ENCODE data around the gene PURB.
"Not testable (repeated sequence)": the region's sequence is repeated elsewhere in the genome, so short reads cannot be mapped to it uniquely, and the experiment has no call there.

PURB gene

DNA sequence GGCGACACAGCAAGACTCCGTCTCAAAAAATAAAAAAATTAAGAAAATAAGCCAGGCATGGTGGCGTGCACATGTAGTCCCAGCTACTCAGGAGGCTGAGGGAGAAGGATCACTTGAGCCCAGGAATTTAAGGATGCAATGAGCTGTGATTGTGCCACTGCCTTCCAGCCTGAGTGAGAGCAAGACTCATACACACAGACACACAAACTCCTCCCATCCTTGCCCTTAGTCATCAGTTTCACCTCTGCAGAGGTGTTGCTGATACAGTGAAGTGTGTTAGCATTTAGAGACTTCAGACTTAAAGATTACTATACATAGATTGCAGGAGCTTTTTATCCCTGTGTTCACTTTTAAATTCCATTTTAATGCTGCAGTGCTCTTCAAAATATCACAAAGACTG, 31.9 kb downstream of the PURB start:
- DNase-seq (ENCODE audit: low read depth in 3 of 3): no peak

DNA sequence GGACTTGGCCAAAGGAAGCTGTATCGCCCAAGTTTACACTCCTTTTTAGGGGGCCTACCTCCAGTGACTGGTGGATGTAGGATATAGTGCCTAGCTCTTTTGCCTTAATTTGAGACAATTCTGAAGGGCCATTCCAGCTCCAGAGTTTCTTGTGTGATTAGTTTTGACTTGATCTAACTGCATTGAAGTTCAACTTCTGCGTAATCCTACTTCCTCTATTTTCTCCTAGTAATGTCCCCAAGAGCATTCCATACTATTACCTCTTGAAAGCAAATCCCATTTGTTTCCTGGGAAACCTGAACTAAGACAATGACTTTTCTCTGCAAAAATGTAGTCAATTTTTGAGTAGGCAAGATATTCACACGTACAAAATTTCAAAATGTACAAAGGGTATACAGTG, 32.7 kb downstream of the PURB start:
- DNase-seq (ENCODE audit: low read depth in 3 of 3): no peak

DNA sequence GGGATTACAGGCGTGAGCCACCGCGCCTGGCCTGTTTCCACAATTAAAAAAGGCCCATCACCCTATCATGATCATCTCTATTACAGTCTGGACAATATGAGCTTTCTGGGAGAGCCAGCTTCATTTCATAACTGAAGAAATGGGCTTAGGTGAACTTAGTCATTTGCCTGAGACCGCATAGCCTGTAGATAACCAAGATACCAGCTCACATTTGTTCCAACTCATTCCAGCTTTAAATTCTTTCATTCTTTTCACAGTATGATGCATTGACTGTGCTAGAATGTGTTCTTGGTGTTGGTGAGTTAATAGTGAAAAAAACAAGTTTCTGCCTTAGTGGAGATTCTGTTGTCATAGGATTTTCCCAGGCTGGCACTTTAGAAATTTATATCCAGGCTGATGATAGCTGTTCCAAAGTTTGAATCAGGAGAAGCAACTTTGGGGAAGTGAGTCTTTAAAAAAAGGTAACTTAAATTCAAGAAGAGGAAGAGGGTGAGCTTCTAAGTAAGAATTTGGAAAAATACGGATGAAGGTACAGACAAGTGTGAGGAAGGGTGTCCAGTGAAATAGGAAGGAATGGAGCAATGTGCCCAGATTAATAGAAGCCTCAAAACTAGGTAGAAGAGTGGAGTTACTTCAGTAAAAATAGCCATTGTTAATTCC, 35.3 kb downstream of the PURB start:
- DNase-seq (ENCODE audit: low read depth in 3 of 3): no peak

DNA sequence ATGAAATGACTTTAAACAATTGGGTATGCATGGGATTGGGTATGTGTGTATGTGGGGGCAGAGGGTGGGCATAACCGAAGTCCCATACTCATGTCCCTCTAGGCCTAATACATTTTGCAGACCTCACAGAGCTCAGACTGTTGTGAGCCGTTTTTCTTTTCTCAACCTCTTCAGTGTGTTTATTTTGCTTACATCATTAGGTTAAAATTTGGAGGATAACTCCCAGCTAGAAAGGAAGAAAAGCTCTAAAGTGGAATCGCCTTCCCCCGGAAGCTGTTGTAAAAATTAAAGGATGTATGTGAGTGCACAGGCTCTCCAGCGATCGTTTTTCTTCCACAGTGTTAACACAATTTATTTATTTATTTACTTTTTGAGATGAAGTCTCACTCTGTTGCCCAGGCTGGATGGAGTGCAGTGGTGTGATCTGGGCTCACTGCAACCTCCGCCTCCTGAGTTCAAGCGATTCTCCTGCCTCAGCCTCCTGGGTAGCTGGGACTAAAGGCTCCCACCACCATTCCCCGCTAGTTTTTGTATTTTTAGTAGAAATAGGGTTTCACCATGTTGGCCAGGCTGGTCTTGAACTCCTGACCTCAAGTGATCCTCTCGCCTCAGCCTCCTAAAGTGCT, 36.0 kb downstream of the PURB start:
- no peak for DNase-seq (ENCODE audit: low read depth in 3 of 3)

DNA sequence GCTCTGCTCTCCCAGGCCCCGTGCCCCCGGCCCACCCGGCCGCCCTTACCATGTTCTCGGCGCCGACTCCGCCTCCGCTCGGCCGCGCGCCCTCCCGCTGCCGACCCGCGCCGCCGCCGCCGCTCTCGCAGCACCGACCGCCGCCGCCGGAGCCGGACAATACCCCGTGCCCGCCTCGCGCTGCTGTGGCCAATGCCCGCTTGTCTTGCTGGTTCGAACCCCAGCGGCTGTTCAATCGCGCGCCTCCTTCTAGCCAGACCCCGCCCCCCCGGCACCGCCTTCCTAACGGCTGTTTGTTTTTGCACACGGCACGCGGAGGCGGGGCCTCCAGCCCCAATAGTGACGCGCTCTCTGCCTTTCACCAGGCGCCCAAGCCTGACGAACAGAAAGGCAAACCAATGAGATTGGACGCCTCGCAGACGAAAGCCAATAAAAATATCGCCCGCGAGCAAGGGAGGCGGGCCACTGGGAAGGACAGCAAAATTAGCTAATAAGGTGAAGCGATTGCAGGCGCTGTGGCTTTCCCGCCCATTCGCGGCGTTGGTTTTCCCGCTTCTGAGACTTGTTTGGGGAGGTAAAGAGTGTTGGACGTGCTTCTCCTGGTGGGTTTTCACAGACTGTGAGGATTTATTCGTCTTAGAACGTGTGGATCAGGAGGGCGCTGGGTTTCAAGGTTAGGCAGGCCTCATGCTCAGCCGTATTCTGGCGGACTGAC, 37.3 kb downstream of the PURB start, which contains the start of gene H2AZ2:
H2AZ2 (minus strand) TSS at position 168 of the 715 bp plus-strand sequence; CDS start at position 52, 116 bp downstream.
- peak; percentile 100 for DNase-seq (ENCODE audit: low read depth in 3 of 3)

DNA sequence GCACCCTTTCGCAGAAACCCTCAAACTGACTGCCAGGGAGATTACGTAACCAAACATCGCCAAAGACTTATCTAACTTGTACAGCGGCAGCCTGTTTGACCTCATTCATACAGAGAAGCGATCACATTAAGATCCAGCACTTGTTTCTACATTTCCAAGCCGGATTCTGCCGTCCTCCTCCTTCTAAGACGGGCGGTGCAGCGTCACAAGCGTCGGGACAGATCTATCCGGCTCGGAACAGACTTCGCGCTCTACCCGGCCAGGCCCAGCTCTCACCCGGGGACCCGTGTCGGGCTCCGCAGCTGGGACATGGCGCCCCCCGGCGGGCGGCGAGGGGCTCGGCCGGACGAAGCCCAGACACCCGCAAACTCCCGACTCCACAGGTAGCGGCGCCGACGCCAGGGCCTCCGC, 37.8 kb downstream of the PURB start:
- DNase-seq (ENCODE audit: low read depth in 3 of 3): peak; percentile 68 to 79 (median 74)

DNA sequence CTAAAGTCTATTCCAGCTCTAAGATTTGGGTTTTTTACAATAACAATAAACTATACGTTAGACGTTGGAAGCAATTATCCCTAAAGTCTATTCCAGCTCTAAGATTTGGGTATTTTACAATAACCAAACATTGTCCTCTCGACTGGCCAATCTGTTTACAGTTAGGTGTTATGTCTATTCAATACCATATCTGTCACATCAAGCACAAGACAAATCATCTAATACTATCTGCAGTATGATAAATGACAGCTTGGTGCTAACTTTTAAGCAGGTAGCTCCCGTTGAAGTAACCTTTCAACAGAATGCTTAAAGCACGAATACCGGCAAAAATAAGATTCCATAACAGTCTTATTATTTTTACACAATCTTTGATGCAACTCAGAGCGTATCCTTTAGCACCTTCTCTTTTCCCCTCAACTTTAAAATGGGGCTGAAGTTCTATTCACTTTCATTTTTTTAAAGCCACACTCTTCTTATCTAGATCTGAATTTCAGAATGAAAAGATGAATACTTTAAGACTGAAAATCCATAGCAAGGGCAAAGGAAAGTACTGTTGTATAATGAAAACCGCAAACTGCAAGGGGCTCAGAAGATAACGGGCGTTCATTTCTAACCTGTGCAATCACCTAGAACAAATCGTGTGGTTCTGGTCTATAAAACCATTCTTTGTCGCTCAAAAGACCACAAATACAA, 38.4 kb downstream of the PURB start:
- DNase-seq (ENCODE audit: low read depth in 3 of 3): no peak

DNA sequence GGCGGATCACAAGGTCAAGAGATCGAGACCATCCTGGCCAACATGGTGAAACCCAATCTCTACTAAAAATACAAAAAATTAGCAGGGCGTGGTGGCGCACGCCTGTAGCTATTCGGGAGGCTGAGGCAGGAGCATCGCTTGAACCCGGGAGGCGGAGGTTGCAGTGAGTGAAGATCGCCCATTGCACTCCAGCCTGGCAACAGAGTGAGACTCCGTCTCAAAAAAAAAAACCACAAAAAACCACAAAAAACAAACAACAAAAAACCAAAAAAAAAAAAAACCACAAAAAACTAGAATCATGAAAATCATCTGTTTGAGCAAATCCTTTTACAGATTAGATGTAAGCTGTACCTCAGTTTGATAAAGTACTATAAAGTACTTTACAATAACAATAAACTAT, 38.9 kb downstream of the PURB start:
- not testable (repeated sequence) for DNase-seq (ENCODE audit: low read depth in 3 of 3)

DNA sequence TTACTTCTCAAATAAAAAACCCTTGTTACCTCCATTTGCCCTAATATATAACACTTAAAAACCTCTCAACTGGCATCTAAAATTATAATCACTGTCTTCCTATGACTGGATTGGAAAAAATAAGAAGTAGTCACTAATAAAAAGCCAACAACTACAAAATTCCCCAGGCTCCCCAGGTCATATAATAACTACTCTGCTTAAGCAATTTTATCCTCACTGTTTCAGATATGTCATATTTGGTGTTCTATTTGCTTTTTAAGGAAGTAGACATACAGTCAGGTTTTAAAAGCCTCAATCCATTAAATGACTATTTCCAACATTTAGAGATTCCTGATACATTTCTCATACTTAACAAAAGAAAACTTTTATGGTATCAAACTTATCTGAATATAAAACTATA, 39.9 kb downstream of the PURB start:
- no peak for DNase-seq (ENCODE audit: low read depth in 3 of 3)

DNA sequence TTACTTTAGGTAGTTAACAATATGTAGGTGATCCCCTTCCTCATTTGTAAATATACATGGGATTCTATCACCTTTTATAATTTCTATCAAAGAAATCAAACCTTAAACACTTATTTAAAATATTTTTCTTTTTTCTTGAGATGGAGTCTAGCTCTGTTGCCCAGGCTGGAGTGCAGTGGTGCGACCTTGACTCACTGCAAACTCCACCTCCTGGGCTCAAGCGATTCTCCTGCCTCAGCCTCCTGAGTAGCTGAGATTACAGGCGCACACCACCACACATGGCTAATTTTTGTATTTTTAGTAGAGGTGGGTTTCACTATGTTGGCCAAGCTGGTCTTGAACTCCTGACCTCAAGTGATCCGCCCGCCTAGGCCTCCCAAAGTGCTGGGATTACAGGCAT, 41.9 kb downstream of the PURB start:
- DNase-seq (ENCODE audit: low read depth in 3 of 3): not testable (repeated sequence)

DNA sequence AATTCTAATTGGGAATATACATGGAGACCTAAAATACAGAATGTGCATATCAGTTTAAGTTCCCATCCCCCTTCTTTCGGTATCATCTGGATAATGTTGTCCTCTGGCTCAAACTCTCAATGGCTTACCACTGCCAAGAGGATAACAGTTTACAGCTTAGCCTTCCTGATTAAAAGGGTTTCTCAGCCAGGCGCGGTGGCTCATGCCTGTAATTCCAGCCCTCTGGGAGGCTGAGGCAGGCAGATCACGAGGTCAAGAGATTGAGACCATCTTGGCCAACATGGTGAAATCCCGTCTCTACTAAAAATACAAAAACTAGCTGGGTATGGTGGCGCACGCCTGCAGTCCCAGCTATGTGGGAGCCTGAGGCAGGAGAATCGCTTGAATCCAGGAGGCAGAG, 42.7 kb downstream of the PURB start:
- not testable (repeated sequence) for DNase-seq (ENCODE audit: low read depth in 3 of 3)

DNA sequence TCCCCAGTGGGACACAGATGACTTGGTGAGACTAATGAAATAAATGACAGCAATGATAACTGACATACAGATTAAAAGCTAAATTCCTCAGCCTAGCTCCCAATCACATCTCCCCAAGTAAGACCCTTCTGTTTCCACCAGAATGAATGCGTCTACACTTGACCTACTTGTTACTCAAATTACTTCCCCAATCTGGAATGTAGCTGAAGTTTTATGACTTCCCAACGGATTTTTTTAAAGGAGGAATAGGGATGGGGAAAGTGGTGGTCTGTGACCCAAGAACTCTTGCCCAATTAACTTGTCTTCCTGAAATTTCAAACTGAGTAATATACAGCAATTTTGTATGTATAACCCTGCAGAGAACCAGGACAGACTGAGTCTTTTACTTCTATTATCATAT, 46.6 kb downstream of the PURB start:
- no peak for DNase-seq (ENCODE audit: low read depth in 3 of 3)

DNA sequence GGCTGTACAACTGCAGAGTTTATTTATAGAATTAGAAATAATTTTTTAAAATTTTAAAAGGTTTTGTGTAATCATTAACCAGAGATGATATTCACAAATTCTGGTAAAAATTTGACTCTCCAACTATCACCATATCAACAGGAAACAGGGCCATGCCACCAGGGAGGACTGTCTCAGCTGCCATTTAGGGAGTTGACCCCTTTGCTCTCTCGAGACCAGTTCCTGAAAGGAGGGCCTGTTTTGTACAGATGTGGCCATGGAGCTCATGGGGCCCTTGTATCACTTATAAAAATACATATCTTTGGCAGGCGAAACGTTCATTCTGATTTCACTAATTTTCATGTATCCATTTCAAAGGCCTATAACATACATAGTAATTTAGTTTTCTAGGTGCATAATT, 57.8 kb downstream of the PURB start:
- DNase-seq (ENCODE audit: low read depth in 3 of 3): no peak
